Measurements from ENCODE around the gene ERCC2.

Gene ERCC2

GRCh38 chr19:45400192-45400591 lies 29.8 kb upstream of the ERCC2 start:
- no peak for DNase-seq

- DNase-seq, result no peak
Observed at GRCh38 chr19:45395821-45396617, 25.6 kb upstream of the ERCC2 start.

GRCh38 chr19:45391871-45392665 lies 21.7 kb upstream of the ERCC2 start:
- DNase-seq, result no peak

- no peak for DNase-seq
Observed at GRCh38 chr19:45391346-45391745, 21.0 kb upstream of the ERCC2 start.

GRCh38 chr19:45385392-45386221 lies 15.2 kb upstream of the ERCC2 start:
- DNase-seq, result no peak

GRCh38 chr19:45382426-45382825 lies 12.1 kb upstream of the ERCC2 start:
- no peak for DNase-seq

GRCh38 chr19:45380107-45380506 lies 9.7 kb upstream of the ERCC2 start:
- no peak for DNase-seq

GRCh38 chr19:45376045-45376724 lies 5.8 kb upstream of the ERCC2 start:
- DNase-seq, result no peak

- no peak for DNase-seq
Observed at GRCh38 chr19:45368737-45369340, 1.5 kb downstream of the ERCC2 start.

GRCh38 chr19:45368127-45368526 lies 2.2 kb downstream of the ERCC2 start:
- DNase-seq, result no peak

GRCh38 chr19:45364696-45365095 lies 5.7 kb downstream of the ERCC2 start:
- DNase-seq, result no peak

GRCh38 chr19:45363861-45364459 lies 6.4 kb downstream of the ERCC2 start:
- DNase-seq, result no peak

- DNase-seq, result no peak
Observed at GRCh38 chr19:45362291-45362690, 8.1 kb downstream of the ERCC2 start.

GRCh38 chr19:45361608-45362007 lies 8.8 kb downstream of the ERCC2 start:
- DNase-seq, result no peak

- DNase-seq, result no peak
Observed at GRCh38 chr19:45358213-45358792, 12.1 kb downstream of the ERCC2 start.

GRCh38 chr19:45357445-45357783 lies 13.0 kb downstream of the ERCC2 start:
- no peak for DNase-seq

- DNase-seq, result no peak
Observed at GRCh38 chr19:45356760-45357444, 13.5 kb downstream of the ERCC2 start.

GRCh38 chr19:45355910-45356309 lies 14.5 kb downstream of the ERCC2 start:
- no peak for DNase-seq

GRCh38 chr19:45355402-45355801 lies 15.0 kb downstream of the ERCC2 start:
- no peak for DNase-seq

- no peak for DNase-seq
Observed at GRCh38 chr19:45354241-45354842, 16.0 kb downstream of the ERCC2 start.

Data from GDM1 (cell line).